Measurements from ENCODE around the gene DCC. TPM values are rescaled to one million over a fixed set of nuclear protein-coding genes. Genes with fewer than 3 reads are reported as not detected.

DCC gene
- total and polyA plus RNA-seq, 2 of the 8 experiments (the other 6 are each of a cell fraction or from before 2014, with no cell fraction given) = 0.14 to 1.4 TPM

DNA sequence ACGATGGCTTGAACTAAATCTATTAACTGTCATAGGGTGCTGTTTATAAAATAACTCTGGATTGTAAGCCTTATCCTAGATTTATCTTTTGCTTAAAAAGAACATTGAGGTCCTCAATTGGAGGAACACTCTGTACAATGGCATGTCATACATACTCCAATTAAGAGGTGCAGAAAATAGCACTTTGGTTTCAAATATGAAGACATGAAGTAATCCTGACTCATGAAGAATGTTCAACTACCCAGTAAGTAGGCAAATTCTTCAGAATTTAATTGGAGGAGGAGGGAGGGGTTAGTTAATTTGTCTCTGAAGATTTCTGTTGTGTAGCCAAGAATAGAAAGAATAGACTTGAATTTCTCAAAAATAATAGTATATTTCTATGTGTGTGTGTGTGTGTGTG is 36.1 kb downstream of the DCC start:
- no peak overlapping the region for H2AFZ ChIP-seq (ENCODE audit: low read length)
- CTCF ChIA-PET (ENCODE audit: partially characterized antibody) = no interaction called here
- POLR2A ChIA-PET (ENCODE audit: partially characterized antibody) = no interaction called here
- H3K4me1 ChIP-seq (replicated peaks in 1 of 4; ENCODE audit: control insufficient read depth in 3 of 4, insufficient read depth in 4 of 4, low read length in 3 of 4) = no peaks in the 10 kb centered on the region
- no peak overlapping the region for H3K9ac ChIP-seq (replicated peaks in 1 of 4; ENCODE audit: extremely low read depth in 1 of 4, low read depth in 3 of 4, low read length in 3 of 4)
- no peak overlapping the region for H2BK12ac ChIP-seq (ENCODE audit: low read depth, low read length)
- H3K4me3 ChIP-seq (ENCODE audit: extremely low read depth in 1 of 4, insufficient read depth in 2 of 4, low read depth in 3 of 4, low read length in 4 of 4) = no peak overlapping the region
- H3K4ac ChIP-seq (replicated peaks; ENCODE audit: insufficient read length, low read depth, low read length) = no peak overlapping the region
- FAIRE-seq (no peak), DNase-seq (ENCODE audit: low read depth in 1 of 2, low spot score in 2 of 2) (no peak)
- no peak overlapping the region for H3K56ac ChIP-seq (replicated peaks; ENCODE audit: insufficient read length, low read depth, low read length)
- no peak overlapping the region for H3K14ac ChIP-seq (ENCODE audit: insufficient read length)
- H3K79me1 ChIP-seq (ENCODE audit: low read depth, low read length) = no peaks in the 10 kb centered on the region
- no peaks in the 10 kb centered on the region for H3K23me2 ChIP-seq (ENCODE audit: low read depth, low read length)
- 95% methylated on average over 1 of the region's 1 CpG; no CpG with 5 or more reads in 1 of the 2 experiments for WGBS, 2 experiments (ENCODE audit: extremely low coverage in 1 of 2, insufficient coverage in 1 of 2, insufficient read length in 1 of 2, insufficient replicate concordance in 2 of 2, low coverage in 1 of 2, low lambda C conversion rate in 2 of 2, missing lambda C conversion rate in 1 of 2)
- no peaks in the 10 kb centered on the region for H3K79me2 ChIP-seq (ENCODE audit: control insufficient read depth in 1 of 2, insufficient read depth in 2 of 2, low read length in 2 of 2)
- H3K18ac ChIP-seq (ENCODE audit: extremely low read depth, low read length) = no peak overlapping the region
- H2BK20ac ChIP-seq (ENCODE audit: low read length) = no peak overlapping the region
- no peak overlapping the region for H2BK5ac ChIP-seq (ENCODE audit: low read depth, low read length)
- H3K36me3 ChIP-seq (ENCODE audit: control insufficient read depth in 2 of 4, insufficient read depth in 4 of 4, low read length in 3 of 4) = no peaks in the 10 kb centered on the region
- H4K8ac ChIP-seq (ENCODE audit: extremely low read depth, insufficient read depth, low read length) = no peak overlapping the region
- H2BK15ac ChIP-seq (ENCODE audit: low read length) = no peak overlapping the region
- H4K5ac ChIP-seq (ENCODE audit: insufficient read length, low read depth, low read length) = no peak overlapping the region
- H3K4me2 ChIP-seq (ENCODE audit: insufficient read depth in 1 of 2, low read depth in 2 of 2, low read length in 2 of 2) = no peak overlapping the region
- H3K27me3 ChIP-seq (replicated peaks in 1 of 4; ENCODE audit: control insufficient read depth in 3 of 4, extremely low read depth in 1 of 4, insufficient read depth in 3 of 4, low read length in 3 of 4) = no peaks in the 10 kb centered on the region
- H4K91ac ChIP-seq (replicated peaks; ENCODE audit: insufficient read length, low read length) = no peak overlapping the region
- H3K9me3 ChIP-seq (ENCODE audit: insufficient read depth in 2 of 2, low read depth in 1 of 2, low read length in 1 of 2) = no peaks in the 10 kb centered on the region
- H2AK5ac ChIP-seq (ENCODE audit: low read depth, low read length) = no peak overlapping the region
- H3K23ac ChIP-seq (ENCODE audit: insufficient read length) = no peak overlapping the region
- H3K27ac ChIP-seq (ENCODE audit: low read depth, low read length) = no peak overlapping the region
- no peak overlapping the region for H2BK120ac ChIP-seq (replicated peaks; ENCODE audit: low read depth, low read length)
- H4K20me1 ChIP-seq (replicated peaks in 1 of 2; ENCODE audit: control insufficient read depth in 1 of 2, insufficient read depth in 2 of 2, low read length in 2 of 2) = no peaks in the 10 kb centered on the region
- no peak for TF ChIP-seq SAP30 (IDR thresholded peaks at IDR 0.05; ENCODE audit: insufficient read depth, insufficient replicate concordance, low read length)
- no peak for TF ChIP-seq TCF12 (IDR thresholded peaks at IDR 0.05; ENCODE audit: low read depth, low read length)
- TF ChIP-seq BRCA1 (IDR thresholded peaks at IDR 0.05; ENCODE audit: low read depth, low read length) = no peak
- TF ChIP-seq POU5F1 (IDR thresholded peaks at IDR 0.05; ENCODE audit: low read depth, low read length) = no peak
- TF ChIP-seq YY1 (IDR thresholded peaks at IDR 0.05; ENCODE audit: low read depth, low read length) = no peak

Data from H1 (cell line).